Panc1 (cell line): Measurements from ENCODE around the gene ATE1. TPM values are rescaled to one million over a fixed set of nuclear protein-coding genes. Genes with fewer than 3 reads are reported as not detected.

Source experiments
- ATAC-seq: fragments of 200-7000 bp; cut with Tn5 transposase; 2 replicates; pipeline ENCODE4 v1.9.1; 2020; ENCODE audit warnings: mild to moderate bottlenecking, moderate library complexity
- BruUV-seq: library from RNA; stranded (reverse); fragments of 400-500 nt; replicated peaks from 2 replicates; lab custom pipeline; 2021; lab: Mats Ljungman, UMichigan
- CTCF ChIA-PET: fragments of 300-600 bp; sonication (Branson Sonifier 250); formaldehyde crosslinking; loops from one replicate; lab custom pipeline; 2022; ENCODE audit warnings: antibody characterized with exemption; lab: Charles Lee
- POLR2A ChIA-PET: fragments of 300-600 bp; sonication (Branson Sonifier 250); formaldehyde crosslinking; loops from one replicate; lab custom pipeline; 2022; ENCODE audit warnings: antibody characterized with exemption; lab: Charles Lee
- DNase-seq: peaks from one replicate; pipeline ENCODE4 v3.0.0-alpha.2; 2010; ENCODE audit warnings: low read depth, low spot score
- H3K27ac ChIP-seq: 2 replicates; pipeline ENCODE4 v1.5.1; 2011; ENCODE audit warnings: mild to moderate bottlenecking, low read length, inconsistent platforms
- H3K27me3 ChIP-seq: fragments of 200-500 bp; sonication (Bioruptor generic); 2 replicates; pipeline ENCODE4 v1.6.0; 2014; ENCODE audit warnings: low read length, inconsistent platforms; ENCODE audit not compliant: control insufficient read depth, insufficient read depth
- H3K36me3 ChIP-seq: fragments of 200-500 bp; sonication (Bioruptor generic); 2 replicates; pipeline ENCODE4 v1.5.1; 2014; ENCODE audit warnings: inconsistent platforms, mild to moderate bottlenecking, low read length, moderate library complexity; ENCODE audit not compliant: control insufficient read depth, insufficient read depth
- H3K4me1 ChIP-seq: 2 replicates; pipeline ENCODE4 v1.5.1; 2011; ENCODE audit warnings: inconsistent platforms, mild to moderate bottlenecking, low read length, moderate library complexity; ENCODE audit not compliant: control insufficient read depth, insufficient read depth
- H3K4me3 ChIP-seq, 2 experiments: 2 replicates each; pipeline ENCODE4 v1.5.1; 2011 to 2012; ENCODE audit warnings: low read depth in 2 of 2, low read length in 2 of 2, mild to moderate bottlenecking in 2 of 2, inconsistent platforms in 1 of 2, moderate library complexity in 1 of 2
- H3K9me3 ChIP-seq: fragments of 200-500 bp; sonication (Bioruptor generic); 2 replicates; pipeline ENCODE4 v1.5.1; 2014; ENCODE audit warnings: low read depth, mild to moderate bottlenecking, inconsistent platforms, low read length, moderate library complexity; ENCODE audit not compliant: control insufficient read depth, insufficient read depth
- POLR2AphosphoS5 ChIP-seq: IDR thresholded peaks from 2 replicates; pipeline ENCODE4 v1.6.1; 2012; ENCODE audit warnings: mild to moderate bottlenecking, low read depth, low read length, moderate library complexity
- SIN3A ChIP-seq: IDR thresholded peaks from 2 replicates; pipeline ENCODE4 v1.6.1; 2012; ENCODE audit warnings: low read depth, mild to moderate bottlenecking, low read length, moderate library complexity, borderline replicate concordance; ENCODE audit not compliant: insufficient read depth
- TCF7L2 ChIP-seq: IDR thresholded peaks from 2 replicates; pipeline ENCODE4 v1.6.1; 2011; ENCODE audit warnings: mild to moderate bottlenecking, low read depth, low read length, inconsistent platforms
- in situ Hi-C: cut with HindIII; loops from 2 replicates; pipeline ENCODE4 v1.10.0; 2016; ENCODE audit warnings: low sequenced_read_pairs, low pct_unique_long_range_greater_than_20kb
- intact Hi-C: fragments of 100-400 bp; cut with micrococcal nuclease; formaldehyde crosslinking; loops from one replicate; pipeline ENCODE4 v1.10.0; 2022; ENCODE audit not compliant: unreplicated experiment
- total RNA-seq: library from RNA; stranded (reverse); gene quantifications from one replicate; pipeline ENCODE4 v1.2.1, GENCODE V29; 2021; ENCODE audit not compliant: unreplicated experiment
- TF ChIP-seq, protein P1 (sequence below): fragments of 450-650 bp; IDR thresholded peaks from 2 replicates; pipeline ENCODE4 v1.5.1; 2017; ENCODE audit warnings: mild to moderate bottlenecking
- TF ChIP-seq, protein P2 (sequence below), 2 experiments: IDR thresholded peaks; 2 replicates each; pipeline ENCODE4 v1.6.1; 2011 to 2012; ENCODE audit warnings: low read depth in 2 of 2, control low read depth in 1 of 2, low read length in 1 of 2, mild to moderate bottlenecking in 1 of 2, moderate library complexity in 1 of 2; ENCODE audit not compliant: insufficient read depth in 1 of 2

Gene ATE1
- total RNA-seq, 1 experiment from 2014 or later = 45.5 TPM

DNA sequence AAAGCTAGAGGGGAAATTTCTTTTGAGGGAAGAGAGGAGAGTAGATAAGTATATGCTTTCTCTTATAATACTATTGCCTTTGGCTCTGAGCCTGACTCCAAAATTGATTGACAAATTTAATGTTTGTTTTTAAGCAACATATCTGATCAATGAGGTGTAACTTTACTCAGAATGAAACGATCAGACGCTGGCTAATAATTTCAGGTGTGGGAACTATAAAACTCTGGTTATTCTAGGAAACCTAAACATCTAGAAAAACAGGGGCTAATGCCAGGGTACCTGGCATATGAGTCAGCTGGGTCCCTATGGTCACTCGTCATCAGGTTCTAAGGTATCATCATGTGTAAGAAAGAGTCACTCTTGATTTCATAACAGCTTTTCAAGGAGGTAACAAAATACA, 139.7 kb downstream of the ATE1 start:
- TF ChIP-seq, protein P1, sequence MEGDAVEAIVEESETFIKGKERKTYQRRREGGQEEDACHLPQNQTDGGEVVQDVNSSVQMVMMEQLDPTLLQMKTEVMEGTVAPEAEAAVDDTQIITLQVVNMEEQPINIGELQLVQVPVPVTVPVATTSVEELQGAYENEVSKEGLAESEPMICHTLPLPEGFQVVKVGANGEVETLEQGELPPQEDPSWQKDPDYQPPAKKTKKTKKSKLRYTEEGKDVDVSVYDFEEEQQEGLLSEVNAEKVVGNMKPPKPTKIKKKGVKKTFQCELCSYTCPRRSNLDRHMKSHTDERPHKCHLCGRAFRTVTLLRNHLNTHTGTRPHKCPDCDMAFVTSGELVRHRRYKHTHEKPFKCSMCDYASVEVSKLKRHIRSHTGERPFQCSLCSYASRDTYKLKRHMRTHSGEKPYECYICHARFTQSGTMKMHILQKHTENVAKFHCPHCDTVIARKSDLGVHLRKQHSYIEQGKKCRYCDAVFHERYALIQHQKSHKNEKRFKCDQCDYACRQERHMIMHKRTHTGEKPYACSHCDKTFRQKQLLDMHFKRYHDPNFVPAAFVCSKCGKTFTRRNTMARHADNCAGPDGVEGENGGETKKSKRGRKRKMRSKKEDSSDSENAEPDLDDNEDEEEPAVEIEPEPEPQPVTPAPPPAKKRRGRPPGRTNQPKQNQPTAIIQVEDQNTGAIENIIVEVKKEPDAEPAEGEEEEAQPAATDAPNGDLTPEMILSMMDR = no peak
- TF ChIP-seq POLR2AphosphoS5 = no peak
- no peak overlapping the region for H3K27ac ChIP-seq
- intact Hi-C loops = no loop called here
- no peak overlapping the region for H3K4me3 ChIP-seq
- no TSS peak for BruUV-seq
- POLR2A ChIA-PET = no interaction called here
- no peaks in the 10 kb centered on the region for H3K9me3 ChIP-seq
- no peaks in the 10 kb centered on the region for H3K27me3 ChIP-seq
- in situ Hi-C loops = no loop called here
- DNase-seq = no peak
- no peaks in the 10 kb centered on the region for H3K36me3 ChIP-seq
- H3K4me1 ChIP-seq = no peaks in the 10 kb centered on the region
- no peak for ATAC-seq
- CTCF ChIA-PET = no interaction called here

DNA sequence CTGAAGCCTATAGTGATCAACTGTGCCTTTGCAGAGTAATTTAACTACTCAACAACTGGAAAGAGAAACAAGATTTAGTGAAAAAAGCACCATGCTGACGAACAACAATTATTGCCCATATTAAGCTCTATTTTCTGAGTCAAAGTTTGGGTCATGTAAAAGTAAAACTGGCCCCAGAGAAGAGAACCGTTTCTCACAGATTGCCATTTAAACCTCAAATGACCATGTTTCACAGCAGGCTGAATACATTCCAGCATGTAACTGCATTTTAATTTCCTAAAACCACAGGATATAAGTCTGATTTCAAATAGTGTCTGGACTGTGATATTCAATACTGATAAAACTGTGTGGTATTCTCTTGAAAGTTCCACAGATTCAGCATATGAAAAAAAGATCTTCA, 140.7 kb downstream of the ATE1 start:
- H3K36me3 ChIP-seq = no peaks in the 10 kb centered on the region
- no peaks in the 10 kb centered on the region for H3K9me3 ChIP-seq
- no peak overlapping the region for H3K4me3 ChIP-seq
- ChIA-PET POLR2A (no interaction called here), CTCF (no interaction called here)
- H3K27me3 ChIP-seq = no peaks in the 10 kb centered on the region
- no TSS peak for BruUV-seq
- ATAC-seq = no peak
- intact Hi-C loops (no loop called here), in situ Hi-C loops (no loop called here)
- DNase-seq = no peak
- no peaks in the 10 kb centered on the region for H3K4me1 ChIP-seq
- H3K27ac ChIP-seq = no peak overlapping the region
- TF ChIP-seq, protein P2, sequence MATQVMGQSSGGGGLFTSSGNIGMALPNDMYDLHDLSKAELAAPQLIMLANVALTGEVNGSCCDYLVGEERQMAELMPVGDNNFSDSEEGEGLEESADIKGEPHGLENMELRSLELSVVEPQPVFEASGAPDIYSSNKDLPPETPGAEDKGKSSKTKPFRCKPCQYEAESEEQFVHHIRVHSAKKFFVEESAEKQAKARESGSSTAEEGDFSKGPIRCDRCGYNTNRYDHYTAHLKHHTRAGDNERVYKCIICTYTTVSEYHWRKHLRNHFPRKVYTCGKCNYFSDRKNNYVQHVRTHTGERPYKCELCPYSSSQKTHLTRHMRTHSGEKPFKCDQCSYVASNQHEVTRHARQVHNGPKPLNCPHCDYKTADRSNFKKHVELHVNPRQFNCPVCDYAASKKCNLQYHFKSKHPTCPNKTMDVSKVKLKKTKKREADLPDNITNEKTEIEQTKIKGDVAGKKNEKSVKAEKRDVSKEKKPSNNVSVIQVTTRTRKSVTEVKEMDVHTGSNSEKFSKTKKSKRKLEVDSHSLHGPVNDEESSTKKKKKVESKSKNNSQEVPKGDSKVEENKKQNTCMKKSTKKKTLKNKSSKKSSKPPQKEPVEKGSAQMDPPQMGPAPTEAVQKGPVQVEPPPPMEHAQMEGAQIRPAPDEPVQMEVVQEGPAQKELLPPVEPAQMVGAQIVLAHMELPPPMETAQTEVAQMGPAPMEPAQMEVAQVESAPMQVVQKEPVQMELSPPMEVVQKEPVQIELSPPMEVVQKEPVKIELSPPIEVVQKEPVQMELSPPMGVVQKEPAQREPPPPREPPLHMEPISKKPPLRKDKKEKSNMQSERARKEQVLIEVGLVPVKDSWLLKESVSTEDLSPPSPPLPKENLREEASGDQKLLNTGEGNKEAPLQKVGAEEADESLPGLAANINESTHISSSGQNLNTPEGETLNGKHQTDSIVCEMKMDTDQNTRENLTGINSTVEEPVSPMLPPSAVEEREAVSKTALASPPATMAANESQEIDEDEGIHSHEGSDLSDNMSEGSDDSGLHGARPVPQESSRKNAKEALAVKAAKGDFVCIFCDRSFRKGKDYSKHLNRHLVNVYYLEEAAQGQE (IDR thresholded peaks at IDR 0.05; ENCODE audit: insufficient read depth in 1 of 2, low read depth in 2 of 2, low read length in 1 of 2) = no peak

DNA sequence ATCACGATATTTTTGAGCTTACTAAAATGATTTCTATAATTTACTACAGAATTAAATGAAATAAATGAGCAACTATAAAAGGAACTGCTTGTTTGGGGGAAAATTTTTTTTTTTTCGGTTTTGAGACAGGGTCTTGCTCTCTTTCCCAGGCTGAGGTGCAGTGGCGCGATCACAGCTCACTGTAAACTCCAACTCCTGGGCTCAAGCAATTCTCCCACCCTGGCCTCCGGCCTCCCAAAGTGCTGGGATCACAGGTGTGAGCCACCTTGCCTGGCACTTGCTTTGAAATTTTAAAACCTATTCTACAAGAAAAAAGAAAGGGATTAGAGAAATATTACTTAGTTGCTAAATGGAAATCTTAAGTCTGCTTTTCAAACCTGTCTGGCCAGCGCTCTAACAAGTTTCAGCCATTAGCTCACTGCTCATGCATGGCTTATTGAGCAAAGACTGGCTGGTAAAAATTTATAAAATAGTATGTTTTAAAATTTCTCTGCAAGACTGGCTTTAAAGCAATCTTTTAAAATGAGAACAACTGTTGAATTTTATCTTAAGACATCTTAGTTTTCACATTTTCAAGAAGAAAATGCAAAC, 144.0 kb downstream of the ATE1 start:
- intact Hi-C loops = no loop called here
- no peaks in the 10 kb centered on the region for H3K9me3 ChIP-seq
- in situ Hi-C loops = no loop called here
- no TSS peak for BruUV-seq
- ATAC-seq (no peak), DNase-seq (no peak)
- no peak overlapping the region for H3K27ac ChIP-seq
- H3K4me3 ChIP-seq = no peak overlapping the region
- CTCF ChIA-PET = interaction anchor here (0.7 kb wide), 1 partner anchor 195 kb away, joined by 4 read pairs; no protein-coding TSS in a partner anchor
- H3K27me3 ChIP-seq = no peaks in the 10 kb centered on the region
- POLR2A ChIA-PET = no interaction called here
- no peaks in the 10 kb centered on the region for H3K36me3 ChIP-seq
- TF ChIP-seq, protein P1 = no peak
- TF ChIP-seq POLR2AphosphoS5 = no peak
- TF ChIP-seq SIN3A = no peak
- TF ChIP-seq TCF7L2 = no peak
- TF ChIP-seq, protein P2 (IDR thresholded peaks at IDR 0.05; ENCODE audit: insufficient read depth in 1 of 2, low read depth in 2 of 2, low read length in 1 of 2) = no peak
- no peaks in the 10 kb centered on the region for H3K4me1 ChIP-seq
